OCI-LY7 (cell line): ENCODE results near the gene C16orf86.

Experiments
- CTCF ChIP-seq: fragments of 200-600 bp; sonication (generic); conservative IDR thresholded peaks from 2 replicates; pipeline ENCODE4 v1.5.1; 2014; ENCODE audit warnings: mild to moderate bottlenecking, antibody characterized with exemption, low read length, moderate library complexity, mixed read lengths
- EZH2phosphoT487 ChIP-seq: fragments of 200-600 bp; sonication (generic); IDR thresholded peaks from 2 replicates; pipeline ENCODE4 v1.6.1; 2018; ENCODE audit warnings: low read depth, borderline replicate concordance, mild to moderate bottlenecking, mixed run types, antibody characterized with exemption, low read length, moderate library complexity, mixed read lengths

- TF ChIP-seq EZH2phosphoT487 (no peak), CTCF (peak; percentile 73)
These were observed 2.0 kb downstream of the C16orf86 start for GRCh38 chr16:67668495-67669157.
